CD8-positive, alpha-beta memory T cell (primary cell): ENCODE data around the gene WDFY2. TPM values are rescaled to one million over a fixed set of nuclear protein-coding genes. Genes with fewer than 3 reads are reported as not detected.

Experiments used
- CTCF ChIA-PET: fragments of 350-600 bp; sonication (Branson Sonifier 250); formaldehyde crosslinking; loops from one replicate; lab custom pipeline; 2021; ENCODE audit warnings: antibody characterized with exemption; lab: Charles Lee
- POLR2A ChIA-PET: fragments of 350-600 bp; sonication (Branson Sonifier 250); formaldehyde crosslinking; loops from one replicate; lab custom pipeline; 2021; ENCODE audit warnings: antibody characterized with exemption; lab: Charles Lee
- DNase-seq, 5 donors: peaks; one replicate each; pipeline versions ENCODE4 v3.0.0 to v3.0.0-alpha.2; 2020 to 2022; ENCODE audit warnings: mixed read lengths in 1 of 5
- H3K27ac ChIP-seq: one replicate; pipeline ENCODE4 v1.7.0; 2013; ENCODE audit warnings: low read depth, mild to moderate bottlenecking, low read length, moderate library complexity
- H3K27me3 ChIP-seq: 2 replicates; pipeline ENCODE4 v1.7.0; 2013; ENCODE audit warnings: low read length, mild to moderate bottlenecking; ENCODE audit not compliant: insufficient read depth, poor library complexity, severe bottlenecking
- H3K36me3 ChIP-seq: 2 replicates; pipeline ENCODE4 v1.7.0; 2013; ENCODE audit warnings: mild to moderate bottlenecking, low read length, moderate library complexity; ENCODE audit not compliant: insufficient read depth
- H3K4me1 ChIP-seq: 2 replicates; pipeline ENCODE4 v1.7.0; 2013; ENCODE audit warnings: mild to moderate bottlenecking, low read length, moderate library complexity; ENCODE audit not compliant: insufficient read depth
- H3K4me3 ChIP-seq: 2 replicates; pipeline ENCODE4 v1.7.0; 2013; ENCODE audit warnings: mild to moderate bottlenecking, low read length
- H3K9me3 ChIP-seq: 2 replicates; pipeline ENCODE4 v1.7.0; 2013; ENCODE audit warnings: mild to moderate bottlenecking, low read length
- H3K27ac Mint-ChIP-seq, 8 donors: one replicate each; pipeline ENCODE4 v1.8.0; 2020 to 2021; ENCODE audit warnings: mixed read lengths in 8 of 8, mild to moderate bottlenecking in 6 of 8, inconsistent platforms in 3 of 8, moderate library complexity in 3 of 8
- H3K27me3 Mint-ChIP-seq, 2 donors: one replicate each; pipeline ENCODE4 v1.8.0; 2020 to 2021; ENCODE audit warnings: mixed read lengths in 2 of 2, mild to moderate bottlenecking in 1 of 2, moderate library complexity in 1 of 2
- H3K36me3 Mint-ChIP-seq, 3 donors: one replicate each; pipeline ENCODE4 v1.8.0; 2020 to 2021; ENCODE audit warnings: mixed read lengths in 3 of 3, inconsistent platforms in 1 of 3, mild to moderate bottlenecking in 1 of 3
- H3K4me1 Mint-ChIP-seq, 3 donors: one replicate each; pipeline ENCODE4 v1.8.0; 2020 to 2021; ENCODE audit warnings: mixed read lengths in 3 of 3, inconsistent platforms in 1 of 3, mild to moderate bottlenecking in 1 of 3
- H3K4me3 Mint-ChIP-seq, 7 donors: one replicate each; pipeline ENCODE4 v1.8.0; 2020 to 2021; ENCODE audit warnings: mixed read lengths in 7 of 7, mild to moderate bottlenecking in 6 of 7, moderate library complexity in 4 of 7, inconsistent platforms in 2 of 7
- H3K9me3 Mint-ChIP-seq, 5 donors: one replicate each; pipeline ENCODE4 v1.8.0; 2020 to 2022; ENCODE audit warnings: mixed read lengths in 5 of 5, mild to moderate bottlenecking in 3 of 5, moderate library complexity in 2 of 5, inconsistent platforms in 1 of 5
- polyA plus RNA-seq: library from polyadenylated mRNA; unstranded; fragments of 300-500 nt; fragmentation: Illumina TruSeq; gene quantifications from one replicate; pipeline ENCODE4 v1.2.3, GENCODE V29; 2021
- total RNA-seq, 2 experiments: library from RNA; stranded (reverse); gene quantifications; one replicate each; pipeline ENCODE4 v1.2.3, GENCODE V29; 2021

Gene WDFY2
- total and polyA plus RNA-seq, 3 experiments from 2014 or later = 3.9 to 7.1 (median 6.1) TPM

- no peaks in the 10 kb centered on the region for H3K4me1 Mint-ChIP-seq
- H3K4me3 ChIP-seq = no peak overlapping the region
- H3K4me1 ChIP-seq = no peaks in the 10 kb centered on the region
- H3K36me3 Mint-ChIP-seq = peaks cover 0 to 12% (median 0%) of the 10 kb centered on the region in 3 donors
- H3K36me3 ChIP-seq = no peaks in the 10 kb centered on the region
- no peaks in the 10 kb centered on the region for H3K9me3 Mint-ChIP-seq
- no peak overlapping the region for H3K27ac ChIP-seq
- H3K4me3 Mint-ChIP-seq = no peak overlapping the region
- no peak for DNase-seq
- H3K27me3 Mint-ChIP-seq = peaks cover 0 to 3% of the 10 kb centered on the region in 2 donors
- ChIA-PET CTCF (no interaction called here), POLR2A (no interaction called here)
- H3K9me3 ChIP-seq = no peaks in the 10 kb centered on the region
- no peak overlapping the region for H3K27ac Mint-ChIP-seq
- no peaks in the 10 kb centered on the region for H3K27me3 ChIP-seq
Measured at GRCh38 chr13:51547425-51548176, 36.7 kb upstream of the WDFY2 start.

- Mint-ChIP-seq H3K36me3 (peaks cover 0 to 12% (median 0%) of the 10 kb centered on the region in 3 donors), H3K4me3 (no peak overlapping the region), H3K27ac (no peak overlapping the region), H3K27me3 (peaks cover 1 to 3% of the 10 kb centered on the region in 2 donors), H3K4me1 (no peaks in the 10 kb centered on the region), H3K9me3 (no peaks in the 10 kb centered on the region)
- DNase-seq = no peak
- Histone ChIP-seq H3K4me3 (no peak overlapping the region), H3K36me3 (no peaks in the 10 kb centered on the region), H3K9me3 (no peaks in the 10 kb centered on the region), H3K27ac (no peak overlapping the region), H3K27me3 (no peaks in the 10 kb centered on the region), H3K4me1 (no peaks in the 10 kb centered on the region)
- ChIA-PET CTCF (no interaction called here), POLR2A (no interaction called here)
Measured at GRCh38 chr13:51549050-51549449, 35.2 kb upstream of the WDFY2 start.

DNA sequence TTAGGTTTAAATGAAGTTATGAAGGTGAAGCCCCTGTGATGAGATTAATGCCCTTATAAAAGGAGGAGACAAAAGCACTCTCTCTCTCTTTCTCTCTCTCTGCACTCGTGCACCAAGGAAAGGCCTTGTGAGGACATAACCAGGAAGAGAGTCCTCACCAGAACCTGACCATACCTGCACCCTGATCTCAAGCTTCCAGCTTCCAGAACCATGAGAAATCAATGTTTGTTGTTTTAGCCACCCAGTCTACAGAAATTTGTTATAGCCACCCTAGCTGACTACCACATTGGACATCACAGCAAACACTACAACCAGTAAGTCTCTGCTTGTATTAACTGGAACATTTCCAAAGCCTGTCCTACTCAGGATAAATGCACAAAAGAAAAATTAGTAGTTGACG is 34.7 kb upstream of the WDFY2 start:
- Mint-ChIP-seq H3K9me3 (no peaks in the 10 kb centered on the region), H3K4me1 (no peaks in the 10 kb centered on the region), H3K27me3 (peaks cover 3 to 4% of the 10 kb centered on the region in 2 donors), H3K27ac (no peak overlapping the region), H3K4me3 (no peak overlapping the region), H3K36me3 (peaks cover 0 to 12% (median 0%) of the 10 kb centered on the region in 3 donors)
- no peaks in the 10 kb centered on the region for H3K27me3 ChIP-seq
- no peaks in the 10 kb centered on the region for H3K9me3 ChIP-seq
- no peaks in the 10 kb centered on the region for H3K4me1 ChIP-seq
- no peak overlapping the region for H3K4me3 ChIP-seq
- H3K36me3 ChIP-seq = no peaks in the 10 kb centered on the region
- CTCF ChIA-PET = no interaction called here
- POLR2A ChIA-PET = no interaction called here
- H3K27ac ChIP-seq = no peak overlapping the region
- no peak for DNase-seq

DNA sequence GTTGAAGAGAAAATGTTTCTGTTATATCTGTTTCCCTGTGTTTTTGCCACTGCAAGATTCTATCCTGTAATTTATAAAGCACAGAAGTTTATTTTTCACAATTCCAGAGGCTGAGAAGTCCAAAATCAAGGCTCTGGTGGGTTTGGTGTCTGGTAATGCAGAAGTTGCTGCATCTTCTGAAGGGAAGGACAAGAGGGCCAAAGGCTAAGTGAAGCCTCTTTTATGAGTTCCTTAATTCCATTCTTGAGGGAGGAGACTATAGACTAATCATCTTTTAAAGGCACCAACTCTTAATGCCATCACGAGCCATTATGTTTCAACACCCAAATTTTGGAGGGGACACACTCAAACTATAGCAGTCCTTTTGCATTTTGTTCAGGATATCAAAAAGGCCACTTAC is 34.1 kb upstream of the WDFY2 start:
- H3K36me3 Mint-ChIP-seq = peaks cover 0 to 12% (median 0%) of the 10 kb centered on the region in 3 donors
- no peaks in the 10 kb centered on the region for H3K36me3 ChIP-seq
- no peak for DNase-seq
- ChIA-PET CTCF (no interaction called here), POLR2A (no interaction called here)
- H3K27ac Mint-ChIP-seq = no peak overlapping the region
- H3K4me3 ChIP-seq = no peak overlapping the region
- no peaks in the 10 kb centered on the region for H3K9me3 ChIP-seq
- peaks cover 3 to 6% of the 10 kb centered on the region in 2 donors for H3K27me3 Mint-ChIP-seq
- H3K4me1 Mint-ChIP-seq = no peaks in the 10 kb centered on the region
- no peak overlapping the region for H3K4me3 Mint-ChIP-seq
- H3K4me1 ChIP-seq = no peaks in the 10 kb centered on the region
- no peaks in the 10 kb centered on the region for H3K9me3 Mint-ChIP-seq
- no peak overlapping the region for H3K27ac ChIP-seq
- H3K27me3 ChIP-seq = no peaks in the 10 kb centered on the region

GRCh38 chr13:51551416-51551815 is 32.8 kb upstream of the WDFY2 start:
- no peak for DNase-seq
- Mint-ChIP-seq H3K27ac (peak overlapping the region in 1 of 8 donors; percentile 4), H3K9me3 (no peaks in the 10 kb centered on the region), H3K4me3 (no peak overlapping the region), H3K4me1 (no peaks in the 10 kb centered on the region), H3K27me3 (peaks cover 2 to 15% of the 10 kb centered on the region in 2 donors), H3K36me3 (peaks cover 0 to 4% (median 0%) of the 10 kb centered on the region in 3 donors)
- Histone ChIP-seq H3K27ac (no peak overlapping the region), H3K9me3 (no peaks in the 10 kb centered on the region), H3K27me3 (no peaks in the 10 kb centered on the region), H3K36me3 (no peaks in the 10 kb centered on the region), H3K4me3 (no peak overlapping the region), H3K4me1 (no peaks in the 10 kb centered on the region)
- ChIA-PET POLR2A (no interaction called here), CTCF (no interaction called here)

- Mint-ChIP-seq H3K27ac (peak overlapping the region in 1 of 8 donors; percentile 9), H3K9me3 (no peaks in the 10 kb centered on the region), H3K36me3 (peaks cover 0 to 4% (median 0%) of the 10 kb centered on the region in 3 donors), H3K4me3 (no peak overlapping the region), H3K4me1 (no peaks in the 10 kb centered on the region), H3K27me3 (peaks cover 4 to 19% of the 10 kb centered on the region in 2 donors)
- ChIA-PET POLR2A (no interaction called here), CTCF (interaction anchor here (0.9 kb wide), 1 partner anchor 15 kb away, joined by 4 read pairs; no protein-coding TSS in a partner anchor)
- Histone ChIP-seq H3K36me3 (no peaks in the 10 kb centered on the region), H3K4me1 (no peaks in the 10 kb centered on the region), H3K4me3 (no peak overlapping the region), H3K27ac (no peak overlapping the region), H3K27me3 (no peaks in the 10 kb centered on the region), H3K9me3 (no peaks in the 10 kb centered on the region)
- DNase-seq = no peak
Measured at GRCh38 chr13:51552027-51552426, 32.2 kb upstream of the WDFY2 start.

DNA sequence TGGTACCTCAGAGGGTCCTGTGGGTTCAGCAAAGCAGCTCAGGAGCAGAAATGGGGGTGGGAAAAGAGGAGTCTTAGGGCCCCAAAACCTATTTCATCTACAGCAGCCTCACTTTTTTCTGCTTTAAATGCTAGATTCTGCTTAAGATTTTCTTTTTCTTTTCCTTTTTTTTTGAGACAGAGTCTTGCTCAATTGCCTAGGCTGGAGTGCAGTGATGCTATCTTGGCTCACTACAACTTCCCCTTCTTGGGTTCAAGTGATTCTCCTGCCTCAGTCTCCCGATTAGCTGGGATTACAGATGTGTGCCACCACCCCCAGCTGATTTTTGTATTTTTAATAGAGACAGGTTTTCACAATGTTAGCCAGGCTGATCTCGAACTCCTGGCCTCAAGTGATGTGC is 30.7 kb upstream of the WDFY2 start:
- no peaks in the 10 kb centered on the region for H3K9me3 Mint-ChIP-seq
- Histone ChIP-seq H3K27me3 (no peaks in the 10 kb centered on the region), H3K27ac (no peak overlapping the region), H3K4me1 (no peaks in the 10 kb centered on the region), H3K4me3 (no peak overlapping the region), H3K36me3 (no peaks in the 10 kb centered on the region), H3K9me3 (no peaks in the 10 kb centered on the region)
- DNase-seq = no peak
- no peak overlapping the region for H3K27ac Mint-ChIP-seq
- H3K4me1 Mint-ChIP-seq = no peaks in the 10 kb centered on the region
- CTCF ChIA-PET = no interaction called here
- H3K27me3 Mint-ChIP-seq = peaks cover 4 to 27% of the 10 kb centered on the region in 2 donors
- H3K36me3 Mint-ChIP-seq = peaks cover 0 to 4% (median 0%) of the 10 kb centered on the region in 3 donors
- H3K4me3 Mint-ChIP-seq = no peak overlapping the region
- POLR2A ChIA-PET = no interaction called here

DNA sequence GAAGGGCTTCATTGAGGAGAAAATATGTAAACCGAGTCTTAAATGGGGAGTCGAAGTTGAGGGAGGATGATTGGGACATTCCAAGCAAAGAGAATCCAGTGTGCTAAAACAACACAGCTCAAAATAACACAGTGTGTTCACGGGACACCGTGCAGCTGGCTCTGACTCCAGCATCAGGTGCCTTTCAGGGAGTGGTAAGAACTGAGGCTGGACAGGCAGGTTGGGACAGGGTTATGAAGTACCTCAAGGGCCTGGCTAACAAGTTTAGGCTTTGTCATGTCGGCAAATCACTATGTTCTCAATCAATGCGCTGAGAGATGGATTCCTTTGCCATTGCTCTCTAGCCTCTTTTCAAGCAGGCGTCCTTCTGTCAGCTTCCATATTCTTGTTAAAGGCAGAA is 27.5 kb upstream of the WDFY2 start:
- Histone ChIP-seq H3K9me3 (no peaks in the 10 kb centered on the region), H3K4me1 (no peaks in the 10 kb centered on the region), H3K27ac (no peak overlapping the region), H3K4me3 (no peak overlapping the region), H3K27me3 (no peaks in the 10 kb centered on the region), H3K36me3 (no peaks in the 10 kb centered on the region)
- Mint-ChIP-seq H3K9me3 (no peaks in the 10 kb centered on the region), H3K27ac (no peak overlapping the region), H3K27me3 (peaks cover 6 to 33% of the 10 kb centered on the region in 2 donors), H3K36me3 (peaks cover 0 to 4% (median 0%) of the 10 kb centered on the region in 3 donors), H3K4me1 (peaks cover 9 to 15% (median 10%) of the 10 kb centered on the region in 3 donors), H3K4me3 (no peak overlapping the region)
- ChIA-PET POLR2A (no interaction called here), CTCF (interaction anchor here (1.0 kb wide), 1 partner anchor 20 kb away, joined by 3 read pairs; no protein-coding TSS in a partner anchor)
- no peak for DNase-seq
